HepG2 (cell line): ENCODE measurements around the gene DHH. TPM values are rescaled to one million over a fixed set of nuclear protein-coding genes. Genes with fewer than 3 reads are reported as not detected.

Experiments
- GABPA ChIP-seq, 2 experiments: IDR thresholded peaks; 2 replicates each; pipeline ENCODE4 v1.6.1; 2011 to 2016; ENCODE audit warnings: low read depth in 2 of 2, low read length in 1 of 2, missing biosample characterization in 1 of 2, missing genetic modification characterization in 1 of 2
- HNRNPL ChIP-seq: fragments of 200-400 bp; formaldehyde crosslinking; IDR thresholded peaks from 2 replicates; pipeline ENCODE4 v1.6.1; 2017; ENCODE audit warnings: mild to moderate bottlenecking, low read depth, low read length
- PRMT3 ChIP-seq: sonication (generic); formaldehyde crosslinking; IDR thresholded peaks from 2 replicates; pipeline ENCODE4 v1.8.1; 2022; ENCODE audit warnings: low read depth, mild to moderate bottlenecking, moderate library complexity, missing genetic modification reagents, borderline replicate concordance
- STAT5B ChIP-seq: sonication (generic); formaldehyde crosslinking; IDR thresholded peaks from 2 replicates; pipeline ENCODE4 v1.4.0; 2020; ENCODE audit warnings: missing genetic modification reagents
- TAF15 ChIP-seq: fragments of 200-400 bp; formaldehyde crosslinking; IDR thresholded peaks from one replicate; pipeline ENCODE4 v1.6.1; 2018; ENCODE audit warnings: mild to moderate bottlenecking, low read depth, low read length; ENCODE audit not compliant: poor library complexity, severe bottlenecking
- TP53 ChIP-seq: sonication (generic); formaldehyde crosslinking; conservative IDR thresholded peaks from 2 replicates; pipeline ENCODE4 v1.4.0; 2020; ENCODE audit warnings: missing genetic modification reagents
- ZBTB3 ChIP-seq: sonication (generic); formaldehyde crosslinking; IDR thresholded peaks from 2 replicates; pipeline ENCODE4 v1.4.0; 2020; ENCODE audit warnings: low read depth, mild to moderate bottlenecking, moderate library complexity, missing genetic modification reagents, borderline replicate concordance
- ZFP37 ChIP-seq: sonication (generic); formaldehyde crosslinking; IDR thresholded peaks from 2 replicates; pipeline ENCODE4 v1.4.0; 2020; ENCODE audit warnings: missing genetic modification reagents, borderline replicate concordance
- ZNF142 ChIP-seq: sonication (generic); formaldehyde crosslinking; IDR thresholded peaks from 2 replicates; pipeline ENCODE4 v1.4.0; 2020; ENCODE audit warnings: missing genetic modification reagents
- ZNF143 ChIP-seq: sonication (generic); formaldehyde crosslinking; IDR thresholded peaks from 2 replicates; pipeline ENCODE4 v1.4.0; 2020; ENCODE audit warnings: missing genetic modification reagents
- polyA plus RNA-seq, 8 experiments: library from polyadenylated mRNA; depleted of rRNA in 3 of 8; stranded (reverse) in 7 of 8; unstranded in 1 of 8; fragments of >200 nt; fragmentation: Illumina TruSeq in 4 of 8; extraction: Trizol in 4 of 8; gene quantifications; 2 replicates each; pipeline versions ENCODE4 v1.2.1 to v1.2.3, GENCODE V29; 2011 to 2016; ENCODE audit warnings: low read depth in 4 of 8, missing spikeins in 1 of 8, mixed read lengths in 1 of 8; ENCODE audit not compliant: insufficient read depth in 1 of 8
- total RNA-seq, 5 experiments: library from RNA; depleted of rRNA; stranded (reverse); fragments of >200 nt; fragmentation: Illumina TruSeq; extraction: Trizol; gene quantifications; 2 replicates each; pipeline ENCODE4 v1.2.3, GENCODE V29; 2016; ENCODE audit warnings: low read depth in 1 of 5
- TF ChIP-seq, protein P1 (sequence below): sonication (generic); formaldehyde crosslinking; IDR thresholded peaks from 2 replicates; pipeline ENCODE4 v1.4.0; 2020; ENCODE audit warnings: mild to moderate bottlenecking, missing genetic modification reagents
- TF ChIP-seq, protein P2 (sequence below): IDR thresholded peaks from 2 replicates; pipeline ENCODE4 v1.6.1; 2016; ENCODE audit warnings: low read depth, borderline replicate concordance
- TF ChIP-seq, protein P3 (sequence below): sonication (generic); formaldehyde crosslinking; IDR thresholded peaks from 2 replicates; pipeline ENCODE4 v1.8.0; 2023; ENCODE audit warnings: mild to moderate bottlenecking, missing genetic modification reagents
- TF ChIP-seq, protein P4 (sequence below): fragments of 450-650 bp; IDR thresholded peaks from 2 replicates; pipeline ENCODE4 v1.6.1; 2016
- TF ChIP-seq, protein P5 (sequence below): sonication (generic); formaldehyde crosslinking; IDR thresholded peaks from 2 replicates; pipeline ENCODE4 v1.8.0; 2022; ENCODE audit warnings: mild to moderate bottlenecking, missing genetic modification reagents, moderate library complexity

Gene DHH
- total and polyA plus RNA-seq, 2 of the 13 experiments (the other 11 are each of a cell fraction or from before 2014, with no cell fraction given), result not detected

DNA sequence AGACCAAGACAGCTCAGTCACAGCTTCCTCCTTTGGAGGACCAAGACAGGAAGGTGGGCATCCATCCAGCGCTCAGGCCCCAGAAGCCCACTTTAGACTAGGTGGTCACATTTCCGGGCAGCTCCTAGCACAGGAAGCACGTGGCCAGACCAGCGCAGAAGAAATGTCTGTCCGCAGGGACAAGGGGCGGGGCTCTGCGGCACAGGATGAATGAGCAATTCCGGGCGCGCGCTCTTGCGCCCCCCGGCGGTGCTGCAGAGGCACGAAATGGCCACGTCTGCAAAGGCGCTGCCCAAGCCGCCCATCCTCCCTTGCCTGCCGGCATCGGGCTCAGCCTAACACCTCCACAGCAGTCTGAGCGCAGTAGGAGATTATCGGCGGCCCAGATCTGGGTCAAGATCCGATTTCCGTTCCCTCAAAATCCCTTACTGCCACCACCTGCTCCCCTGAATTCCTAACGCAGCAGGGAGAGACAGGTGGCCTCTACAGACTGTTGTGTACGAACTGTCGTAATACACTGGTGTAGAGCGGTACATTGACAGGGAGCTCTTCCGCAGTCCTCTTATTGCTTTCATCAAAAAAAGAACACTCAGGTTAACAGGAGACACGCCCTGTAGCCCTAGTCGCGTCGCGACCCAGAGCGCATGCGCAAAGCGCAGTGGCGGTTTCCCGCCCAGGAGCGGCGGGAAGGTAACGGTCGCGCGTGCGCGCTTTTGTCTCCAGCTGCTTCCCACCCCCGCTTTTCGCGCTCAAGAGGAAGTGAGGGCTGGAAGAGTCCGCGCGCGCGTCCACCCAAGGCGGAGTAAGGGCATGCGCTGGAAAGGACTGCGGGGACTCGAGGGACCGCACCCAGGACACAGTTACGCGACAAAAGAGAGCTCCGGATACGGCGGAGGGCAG, 35.8 kb upstream of the DHH start (continued):
- TF ChIP-seq, protein P1, sequence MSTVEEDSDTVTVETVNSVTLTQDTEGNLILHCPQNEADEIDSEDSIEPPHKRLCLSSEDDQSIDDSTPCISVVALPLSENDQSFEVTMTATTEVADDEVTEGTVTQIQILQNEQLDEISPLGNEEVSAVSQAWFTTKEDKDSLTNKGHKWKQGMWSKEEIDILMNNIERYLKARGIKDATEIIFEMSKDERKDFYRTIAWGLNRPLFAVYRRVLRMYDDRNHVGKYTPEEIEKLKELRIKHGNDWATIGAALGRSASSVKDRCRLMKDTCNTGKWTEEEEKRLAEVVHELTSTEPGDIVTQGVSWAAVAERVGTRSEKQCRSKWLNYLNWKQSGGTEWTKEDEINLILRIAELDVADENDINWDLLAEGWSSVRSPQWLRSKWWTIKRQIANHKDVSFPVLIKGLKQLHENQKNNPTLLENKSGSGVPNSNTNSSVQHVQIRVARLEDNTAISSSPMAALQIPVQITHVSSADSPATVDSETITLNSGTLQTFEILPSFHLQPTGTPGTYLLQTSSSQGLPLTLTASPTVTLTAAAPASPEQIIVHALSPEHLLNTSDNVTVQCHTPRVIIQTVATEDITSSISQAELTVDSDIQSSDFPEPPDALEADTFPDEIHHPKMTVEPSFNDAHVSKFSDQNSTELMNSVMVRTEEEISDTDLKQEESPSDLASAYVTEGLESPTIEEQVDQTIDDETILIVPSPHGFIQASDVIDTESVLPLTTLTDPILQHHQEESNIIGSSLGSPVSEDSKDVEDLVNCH (CRISPR knock-in tag), result no peak
- TF ChIP-seq HNRNPL (no peak), ZNF142 (CRISPR knock-in tag) (peak; percentile 41; the same call in 1 of the 2 replicates), STAT5B (no peak; the same call in 1 of the 2 replicates), TP53 (CRISPR knock-in tag) (no peak; the same call in none of the 2 replicates), PRMT3 (CRISPR knock-in tag) (no peak), ZFP37 (CRISPR knock-in tag) (peak; percentile 93; the same call in 1 of the 2 replicates), ZNF143 (CRISPR knock-in tag) (no peak), ZBTB3 (CRISPR knock-in tag) (no peak), GABPA (IDR thresholded peaks at IDR 0.05; ENCODE audit: low read depth, low read length) (peak; percentile 59), GABPA (CRISPR knock-in tag; IDR thresholded peaks at IDR 0.05; ENCODE audit: low read depth) (peak; percentile 87), TAF15 (peak; percentile 66)
- TF ChIP-seq, protein P2, sequence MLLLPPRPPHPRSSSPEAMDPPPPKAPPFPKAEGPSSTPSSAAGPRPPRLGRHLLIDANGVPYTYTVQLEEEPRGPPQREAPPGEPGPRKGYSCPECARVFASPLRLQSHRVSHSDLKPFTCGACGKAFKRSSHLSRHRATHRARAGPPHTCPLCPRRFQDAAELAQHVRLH (CRISPR knock-in tag), result 0 out of 2 replicates have a peak, but pooled peaks have one; percentile 25
- TF ChIP-seq, protein P3, sequence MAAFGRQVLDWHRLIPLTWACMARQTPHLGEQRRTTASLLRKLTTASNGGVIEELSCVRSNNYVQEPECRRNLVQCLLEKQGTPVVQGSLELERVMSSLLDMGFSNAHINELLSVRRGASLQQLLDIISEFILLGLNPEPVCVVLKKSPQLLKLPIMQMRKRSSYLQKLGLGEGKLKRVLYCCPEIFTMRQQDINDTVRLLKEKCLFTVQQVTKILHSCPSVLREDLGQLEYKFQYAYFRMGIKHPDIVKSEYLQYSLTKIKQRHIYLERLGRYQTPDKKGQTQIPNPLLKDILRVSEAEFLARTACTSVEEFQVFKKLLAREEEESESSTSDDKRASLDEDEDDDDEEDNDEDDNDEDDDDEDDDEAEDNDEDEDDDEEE (CRISPR knock-in tag), result peak; percentile 51; the same call in 1 of the 2 replicates
- TF ChIP-seq, protein P4, sequence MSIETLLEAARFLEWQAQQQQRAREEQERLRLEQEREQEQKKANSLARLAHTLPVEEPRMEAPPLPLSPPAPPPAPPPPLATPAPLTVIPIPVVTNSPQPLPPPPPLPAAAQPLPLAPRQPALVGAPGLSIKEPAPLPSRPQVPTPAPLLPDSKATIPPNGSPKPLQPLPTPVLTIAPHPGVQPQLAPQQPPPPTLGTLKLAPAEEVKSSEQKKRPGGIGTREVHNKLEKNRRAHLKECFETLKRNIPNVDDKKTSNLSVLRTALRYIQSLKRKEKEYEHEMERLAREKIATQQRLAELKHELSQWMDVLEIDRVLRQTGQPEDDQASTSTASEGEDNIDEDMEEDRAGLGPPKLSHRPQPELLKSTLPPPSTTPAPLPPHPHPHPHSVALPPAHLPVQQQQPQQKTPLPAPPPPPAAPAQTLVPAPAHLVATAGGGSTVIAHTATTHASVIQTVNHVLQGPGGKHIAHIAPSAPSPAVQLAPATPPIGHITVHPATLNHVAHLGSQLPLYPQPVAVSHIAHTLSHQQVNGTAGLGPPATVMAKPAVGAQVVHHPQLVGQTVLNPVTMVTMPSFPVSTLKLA, result peak; percentile 91
- TF ChIP-seq, protein P5, sequence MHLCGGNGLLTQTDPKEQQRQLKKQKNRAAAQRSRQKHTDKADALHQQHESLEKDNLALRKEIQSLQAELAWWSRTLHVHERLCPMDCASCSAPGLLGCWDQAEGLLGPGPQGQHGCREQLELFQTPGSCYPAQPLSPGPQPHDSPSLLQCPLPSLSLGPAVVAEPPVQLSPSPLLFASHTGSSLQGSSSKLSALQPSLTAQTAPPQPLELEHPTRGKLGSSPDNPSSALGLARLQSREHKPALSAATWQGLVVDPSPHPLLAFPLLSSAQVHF (CRISPR knock-in tag), result peak; percentile 83
